ENCODE measurements around the gene KRTCAP3. TPM values are rescaled to one million over a fixed set of nuclear protein-coding genes. Genes with fewer than 3 reads are reported as not detected.
A peak's percentile ranks its signal among the peaks of the same experiment; 100 is the strongest.

Gene KRTCAP3
- total and polyA plus RNA-seq, 9 of the 15 experiments (the other 6 are each of a cell fraction or from before 2014, with no cell fraction given): 0.24 to 1.4 (median 0.73) TPM

DNA sequence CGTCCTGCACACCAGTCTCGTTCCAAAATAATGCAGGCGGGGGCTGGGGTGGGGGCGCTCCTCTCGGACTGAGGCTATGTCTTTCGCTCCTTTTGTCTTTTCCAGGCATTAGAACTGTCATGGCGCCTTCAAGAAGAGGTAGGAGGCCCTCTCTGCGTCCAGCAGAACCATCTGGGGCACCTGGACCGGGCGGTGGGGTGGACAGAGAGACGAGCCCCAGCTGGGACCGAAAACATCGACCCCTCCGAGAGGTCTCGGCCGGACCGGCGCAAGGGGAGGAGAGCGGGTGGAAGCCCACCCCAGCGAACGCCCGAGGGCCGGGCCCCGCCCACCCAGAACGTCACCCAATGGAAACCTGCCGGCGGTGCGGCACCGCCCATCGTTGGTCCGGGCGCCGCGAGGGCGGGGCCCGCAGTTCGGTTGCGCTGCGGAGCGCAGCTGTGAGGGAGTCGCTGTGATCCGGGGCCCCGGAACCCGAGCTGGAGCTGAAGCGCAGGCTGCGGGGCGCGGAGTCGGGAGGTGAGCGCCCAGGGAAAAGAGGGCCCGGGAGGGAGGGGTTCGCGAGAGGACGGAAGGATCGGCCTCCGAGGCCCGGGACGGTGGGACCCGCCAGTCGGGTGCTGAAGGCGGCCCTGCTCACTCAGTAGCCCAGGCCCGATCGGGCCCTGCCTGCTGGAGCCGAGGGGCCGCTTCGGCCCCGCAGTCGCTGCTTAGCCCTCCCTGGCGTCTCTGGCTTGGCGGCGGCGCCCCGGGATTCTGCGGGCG, 13.8 kb upstream of the KRTCAP3 start, which contains the start of gene NRBP1 (continued):
- TF ChIP-seq, protein P1, sequence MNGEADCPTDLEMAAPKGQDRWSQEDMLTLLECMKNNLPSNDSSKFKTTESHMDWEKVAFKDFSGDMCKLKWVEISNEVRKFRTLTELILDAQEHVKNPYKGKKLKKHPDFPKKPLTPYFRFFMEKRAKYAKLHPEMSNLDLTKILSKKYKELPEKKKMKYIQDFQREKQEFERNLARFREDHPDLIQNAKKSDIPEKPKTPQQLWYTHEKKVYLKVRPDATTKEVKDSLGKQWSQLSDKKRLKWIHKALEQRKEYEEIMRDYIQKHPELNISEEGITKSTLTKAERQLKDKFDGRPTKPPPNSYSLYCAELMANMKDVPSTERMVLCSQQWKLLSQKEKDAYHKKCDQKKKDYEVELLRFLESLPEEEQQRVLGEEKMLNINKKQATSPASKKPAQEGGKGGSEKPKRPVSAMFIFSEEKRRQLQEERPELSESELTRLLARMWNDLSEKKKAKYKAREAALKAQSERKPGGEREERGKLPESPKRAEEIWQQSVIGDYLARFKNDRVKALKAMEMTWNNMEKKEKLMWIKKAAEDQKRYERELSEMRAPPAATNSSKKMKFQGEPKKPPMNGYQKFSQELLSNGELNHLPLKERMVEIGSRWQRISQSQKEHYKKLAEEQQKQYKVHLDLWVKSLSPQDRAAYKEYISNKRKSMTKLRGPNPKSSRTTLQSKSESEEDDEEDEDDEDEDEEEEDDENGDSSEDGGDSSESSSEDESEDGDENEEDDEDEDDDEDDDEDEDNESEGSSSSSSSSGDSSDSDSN (IDR thresholded peaks at IDR 0.05; ENCODE audit: borderline replicate concordance in 1 of 2, low read depth in 2 of 2, low read length in 2 of 2): no peak; a peak in 1 of 4 replicates
- no peak for TF ChIP-seq NR2C2 (CRISPR knock-in tag; IDR thresholded peaks at IDR 0.05)
- TF ChIP-seq NR2C2 (tag; IDR thresholded peaks at IDR 0.05): peak; percentile 52; the same call in 1 of the 2 replicates
- TF ChIP-seq, protein P2, sequence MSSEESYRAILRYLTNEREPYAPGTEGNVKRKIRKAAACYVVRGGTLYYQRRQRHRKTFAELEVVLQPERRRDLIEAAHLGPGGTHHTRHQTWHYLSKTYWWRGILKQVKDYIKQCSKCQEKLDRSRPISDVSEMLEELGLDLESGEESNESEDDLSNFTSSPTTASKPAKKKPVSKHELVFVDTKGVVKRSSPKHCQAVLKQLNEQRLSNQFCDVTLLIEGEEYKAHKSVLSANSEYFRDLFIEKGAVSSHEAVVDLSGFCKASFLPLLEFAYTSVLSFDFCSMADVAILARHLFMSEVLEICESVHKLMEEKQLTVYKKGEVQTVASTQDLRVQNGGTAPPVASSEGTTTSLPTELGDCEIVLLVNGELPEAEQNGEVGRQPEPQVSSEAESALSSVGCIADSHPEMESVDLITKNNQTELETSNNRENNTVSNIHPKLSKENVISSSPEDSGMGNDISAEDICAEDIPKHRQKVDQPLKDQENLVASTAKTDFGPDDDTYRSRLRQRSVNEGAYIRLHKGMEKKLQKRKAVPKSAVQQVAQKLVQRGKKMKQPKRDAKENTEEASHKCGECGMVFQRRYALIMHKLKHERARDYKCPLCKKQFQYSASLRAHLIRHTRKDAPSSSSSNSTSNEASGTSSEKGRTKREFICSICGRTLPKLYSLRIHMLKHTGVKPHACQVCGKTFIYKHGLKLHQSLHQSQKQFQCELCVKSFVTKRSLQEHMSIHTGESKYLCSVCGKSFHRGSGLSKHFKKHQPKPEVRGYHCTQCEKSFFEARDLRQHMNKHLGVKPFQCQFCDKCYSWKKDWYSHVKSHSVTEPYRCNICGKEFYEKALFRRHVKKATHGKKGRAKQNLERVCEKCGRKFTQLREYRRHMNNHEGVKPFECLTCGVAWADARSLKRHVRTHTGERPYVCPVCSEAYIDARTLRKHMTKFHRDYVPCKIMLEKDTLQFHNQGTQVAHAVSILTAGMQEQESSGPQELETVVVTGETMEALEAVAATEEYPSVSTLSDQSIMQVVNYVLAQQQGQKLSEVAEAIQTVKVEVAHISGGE (CRISPR knock-in tag; IDR thresholded peaks at IDR 0.05): peak in 2 of 3 experiments; percentile 60 to 96; a peak in 3 of 6 replicates
- TF ChIP-seq, protein P3, sequence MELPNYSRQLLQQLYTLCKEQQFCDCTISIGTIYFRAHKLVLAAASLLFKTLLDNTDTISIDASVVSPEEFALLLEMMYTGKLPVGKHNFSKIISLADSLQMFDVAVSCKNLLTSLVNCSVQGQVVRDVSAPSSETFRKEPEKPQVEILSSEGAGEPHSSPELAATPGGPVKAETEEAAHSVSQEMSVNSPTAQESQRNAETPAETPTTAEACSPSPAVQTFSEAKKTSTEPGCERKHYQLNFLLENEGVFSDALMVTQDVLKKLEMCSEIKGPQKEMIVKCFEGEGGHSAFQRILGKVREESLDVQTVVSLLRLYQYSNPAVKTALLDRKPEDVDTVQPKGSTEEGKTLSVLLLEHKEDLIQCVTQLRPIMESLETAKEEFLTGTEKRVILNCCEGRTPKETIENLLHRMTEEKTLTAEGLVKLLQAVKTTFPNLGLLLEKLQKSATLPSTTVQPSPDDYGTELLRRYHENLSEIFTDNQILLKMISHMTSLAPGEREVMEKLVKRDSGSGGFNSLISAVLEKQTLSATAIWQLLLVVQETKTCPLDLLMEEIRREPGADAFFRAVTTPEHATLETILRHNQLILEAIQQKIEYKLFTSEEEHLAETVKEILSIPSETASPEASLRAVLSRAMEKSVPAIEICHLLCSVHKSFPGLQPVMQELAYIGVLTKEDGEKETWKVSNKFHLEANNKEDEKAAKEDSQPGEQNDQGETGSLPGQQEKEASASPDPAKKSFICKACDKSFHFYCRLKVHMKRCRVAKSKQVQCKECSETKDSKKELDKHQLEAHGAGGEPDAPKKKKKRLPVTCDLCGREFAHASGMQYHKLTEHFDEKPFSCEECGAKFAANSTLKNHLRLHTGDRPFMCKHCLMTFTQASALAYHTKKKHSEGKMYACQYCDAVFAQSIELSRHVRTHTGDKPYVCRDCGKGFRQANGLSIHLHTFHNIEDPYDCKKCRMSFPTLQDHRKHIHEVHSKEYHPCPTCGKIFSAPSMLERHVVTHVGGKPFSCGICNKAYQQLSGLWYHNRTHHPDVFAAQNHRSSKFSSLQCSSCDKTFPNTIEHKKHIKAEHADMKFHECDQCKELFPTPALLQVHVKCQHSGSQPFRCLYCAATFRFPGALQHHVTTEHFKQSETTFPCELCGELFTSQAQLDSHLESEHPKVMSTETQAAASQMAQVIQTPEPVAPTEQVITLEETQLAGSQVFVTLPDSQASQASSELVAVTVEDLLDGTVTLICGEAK (IDR thresholded peaks at IDR 0.05): peak; percentile 55; the same call in 1 of the 2 replicates
- TF ChIP-seq, protein P3 (CRISPR knock-in tag; IDR thresholded peaks at IDR 0.05): no peak
